HEK293 (cell line): ENCODE results near the gene MBD4.

Experiments used
- AEBP2 ChIP-seq: fragments of 450-650 bp; formaldehyde crosslinking; IDR thresholded peaks from 2 replicates; pipeline ENCODE4 v1.5.1; 2016; ENCODE audit warnings: missing biosample characterization, missing genetic modification characterization, borderline replicate concordance
- FEZF1 ChIP-seq: fragments of 450-650 bp; formaldehyde crosslinking; IDR thresholded peaks from 2 replicates; pipeline ENCODE4 v1.5.1; 2016; ENCODE audit warnings: missing biosample characterization, missing genetic modification characterization
- KLF9 ChIP-seq: fragments of 450-650 bp; formaldehyde crosslinking; IDR thresholded peaks from 2 replicates; pipeline ENCODE4 v1.5.1; 2016; ENCODE audit warnings: missing biosample characterization, missing genetic modification characterization, low read depth
- TCF7L2 ChIP-seq: IDR thresholded peaks from 2 replicates; pipeline ENCODE4 v1.6.1; 2011; ENCODE audit warnings: low read depth, mild to moderate bottlenecking, inconsistent platforms, low read length, moderate library complexity, borderline replicate concordance
- ZNF140 ChIP-seq: fragments of 450-650 bp; formaldehyde crosslinking; IDR thresholded peaks from 2 replicates; pipeline ENCODE4 v1.5.1; 2016; ENCODE audit warnings: missing biosample characterization, missing genetic modification characterization
- ZNF292 ChIP-seq: fragments of 450-650 bp; formaldehyde crosslinking; IDR thresholded peaks from 2 replicates; pipeline ENCODE4 v1.5.1; 2016; ENCODE audit warnings: low read depth, missing biosample characterization, missing genetic modification characterization, borderline replicate concordance
- ZNF391 ChIP-seq: fragments of 450-650 bp; formaldehyde crosslinking; IDR thresholded peaks from 2 replicates; pipeline ENCODE4 v1.5.1; 2016; ENCODE audit warnings: low read depth, missing biosample characterization, missing genetic modification characterization, borderline replicate concordance
- ZNF398 ChIP-seq: fragments of 450-650 bp; formaldehyde crosslinking; IDR thresholded peaks from 2 replicates; pipeline ENCODE4 v1.5.1; 2017; ENCODE audit warnings: missing biosample characterization, missing genetic modification characterization
- ZNF404 ChIP-seq: fragments of 450-650 bp; formaldehyde crosslinking; IDR thresholded peaks from 2 replicates; pipeline ENCODE4 v1.5.1; 2017; ENCODE audit warnings: missing biosample characterization, missing genetic modification characterization
- ZNF423 ChIP-seq: fragments of 450-650 bp; formaldehyde crosslinking; IDR thresholded peaks from 2 replicates; pipeline ENCODE4 v1.5.1; 2016; ENCODE audit warnings: missing biosample characterization, missing genetic modification characterization
- ZNF48 ChIP-seq: fragments of 450-650 bp; formaldehyde crosslinking; IDR thresholded peaks from 2 replicates; pipeline ENCODE4 v1.5.1; 2016; ENCODE audit warnings: missing biosample characterization, missing genetic modification characterization
- ZNF549 ChIP-seq: fragments of 450-650 bp; IDR thresholded peaks from 2 replicates; pipeline ENCODE4 v1.5.1; 2018; ENCODE audit warnings: missing biosample characterization, missing genetic modification characterization, mild to moderate bottlenecking, inconsistent platforms, moderate library complexity
- ZNF558 ChIP-seq: fragments of 450-650 bp; formaldehyde crosslinking; IDR thresholded peaks from 2 replicates; pipeline ENCODE4 v1.5.1; 2016; ENCODE audit warnings: missing biosample characterization, missing genetic modification characterization
- ZNF629 ChIP-seq: fragments of 450-650 bp; formaldehyde crosslinking; IDR thresholded peaks from 2 replicates; pipeline ENCODE4 v1.5.1; 2017; ENCODE audit warnings: missing biosample characterization, missing genetic modification characterization
- ZNF660 ChIP-seq: fragments of 450-650 bp; IDR thresholded peaks from 2 replicates; pipeline ENCODE4 v1.5.1; 2018; ENCODE audit warnings: missing biosample characterization, mild to moderate bottlenecking, missing genetic modification characterization
- ZNF670 ChIP-seq: fragments of 450-650 bp; formaldehyde crosslinking; IDR thresholded peaks from 2 replicates; pipeline ENCODE4 v1.5.1; 2016; ENCODE audit warnings: missing biosample characterization, missing genetic modification characterization, low read depth
- ZNF76 ChIP-seq: fragments of 450-650 bp; formaldehyde crosslinking; IDR thresholded peaks from 2 replicates; pipeline ENCODE4; 2016; ENCODE audit warnings: low read depth, missing biosample characterization, missing genetic modification characterization, borderline replicate concordance
- ZNF776 ChIP-seq: fragments of 450-650 bp; formaldehyde crosslinking; IDR thresholded peaks from 2 replicates; pipeline ENCODE4 v1.5.0; 2017; ENCODE audit warnings: missing biosample characterization, missing genetic modification characterization, borderline replicate concordance
- ZSCAN16 ChIP-seq: fragments of 450-650 bp; formaldehyde crosslinking; IDR thresholded peaks from 2 replicates; pipeline ENCODE4 v1.5.1; 2016; ENCODE audit warnings: missing biosample characterization, missing genetic modification characterization
- TF ChIP-seq, protein P1 (sequence below): fragments of 450-650 bp; formaldehyde crosslinking; IDR thresholded peaks from 2 replicates; pipeline ENCODE4; 2016; ENCODE audit warnings: missing biosample characterization, missing genetic modification characterization
- TF ChIP-seq, protein P2 (sequence below): fragments of 450-650 bp; formaldehyde crosslinking; IDR thresholded peaks from 2 replicates; pipeline ENCODE4 v1.5.1; 2017; ENCODE audit warnings: missing biosample characterization, mild to moderate bottlenecking, missing genetic modification characterization, moderate library complexity
- TF ChIP-seq, protein P3 (sequence below): fragments of 450-650 bp; formaldehyde crosslinking; IDR thresholded peaks from 2 replicates; pipeline ENCODE4 v1.5.1; 2017; ENCODE audit warnings: missing biosample characterization, missing genetic modification characterization
- TF ChIP-seq, protein P4 (sequence below): fragments of 450-650 bp; formaldehyde crosslinking; conservative IDR thresholded peaks from 2 replicates; pipeline ENCODE4 v1.5.1; 2016; ENCODE audit warnings: low read depth, missing biosample characterization, missing genetic modification characterization

MBD4 gene

DNA sequence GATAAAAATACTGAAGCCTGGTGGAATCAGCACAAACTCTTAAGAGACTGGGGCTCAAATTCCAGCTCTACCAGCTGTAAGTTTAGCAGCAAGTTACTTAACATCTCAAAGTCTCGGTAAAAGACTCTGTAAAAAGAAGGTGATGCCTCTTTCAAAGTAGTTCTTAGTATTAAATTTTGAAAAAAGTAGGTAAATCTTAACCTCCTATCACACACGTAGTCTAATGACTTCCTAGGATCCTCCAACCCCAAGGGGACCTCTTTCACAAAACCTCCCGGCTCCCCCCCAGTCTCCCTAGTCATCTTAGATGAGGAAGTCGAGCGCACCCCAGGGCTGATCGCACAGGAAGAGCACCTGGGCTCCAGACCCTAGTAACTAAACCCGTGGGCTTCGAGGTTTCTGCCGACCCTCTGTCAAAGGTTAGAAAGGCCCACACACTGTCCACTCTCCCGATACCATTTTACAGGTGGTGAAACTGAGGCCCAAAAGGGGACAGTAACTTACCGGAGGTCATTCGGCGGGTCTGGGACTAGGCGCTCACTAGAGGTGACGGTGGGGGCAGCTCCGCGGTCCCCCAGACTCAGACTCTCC is 427 bp downstream of the MBD4 start (continued):
- TF ChIP-seq ZNF423 (tag by site-specific recombination) (no peak), ZNF660 (tag by site-specific recombination) (no peak), ZNF48 (tag by site-specific recombination) (no peak), ZNF404 (tag by site-specific recombination) (no peak), KLF9 (tag by site-specific recombination) (no peak), ZSCAN16 (tag by site-specific recombination) (no peak), AEBP2 (no peak), ZNF140 (tag by site-specific recombination) (no peak), ZNF776 (no peak), ZNF629 (tag by site-specific recombination) (peak; percentile 23; the same call in 1 of the 2 replicates), ZNF670 (no peak), ZNF292 (no peak), FEZF1 (tag by site-specific recombination) (no peak), ZNF549 (tag by site-specific recombination) (no peak), TCF7L2 (no peak), ZNF398 (tag by site-specific recombination) (no peak), ZNF76 (tag by site-specific recombination) (no peak), ZNF558 (no peak), ZNF391 (0 out of 2 replicates have a peak, but pooled peaks have one; percentile 36)
- TF ChIP-seq, protein P1, sequence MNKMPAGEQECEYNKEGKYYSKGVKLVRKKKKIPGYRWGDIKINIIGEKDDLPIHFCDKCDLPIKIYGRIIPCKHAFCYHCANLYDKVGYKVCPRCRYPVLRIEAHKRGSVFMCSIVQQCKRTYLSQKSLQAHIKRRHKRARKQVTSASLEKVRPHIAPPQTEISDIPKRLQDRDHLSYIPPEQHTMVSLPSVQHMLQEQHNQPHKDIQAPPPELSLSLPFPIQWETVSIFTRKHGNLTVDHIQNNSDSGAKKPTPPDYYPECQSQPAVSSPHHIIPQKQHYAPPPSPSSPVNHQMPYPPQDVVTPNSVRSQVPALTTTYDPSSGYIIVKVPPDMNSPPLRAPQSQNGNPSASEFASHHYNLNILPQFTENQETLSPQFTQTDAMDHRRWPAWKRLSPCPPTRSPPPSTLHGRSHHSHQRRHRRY: no peak
- TF ChIP-seq, protein P2, sequence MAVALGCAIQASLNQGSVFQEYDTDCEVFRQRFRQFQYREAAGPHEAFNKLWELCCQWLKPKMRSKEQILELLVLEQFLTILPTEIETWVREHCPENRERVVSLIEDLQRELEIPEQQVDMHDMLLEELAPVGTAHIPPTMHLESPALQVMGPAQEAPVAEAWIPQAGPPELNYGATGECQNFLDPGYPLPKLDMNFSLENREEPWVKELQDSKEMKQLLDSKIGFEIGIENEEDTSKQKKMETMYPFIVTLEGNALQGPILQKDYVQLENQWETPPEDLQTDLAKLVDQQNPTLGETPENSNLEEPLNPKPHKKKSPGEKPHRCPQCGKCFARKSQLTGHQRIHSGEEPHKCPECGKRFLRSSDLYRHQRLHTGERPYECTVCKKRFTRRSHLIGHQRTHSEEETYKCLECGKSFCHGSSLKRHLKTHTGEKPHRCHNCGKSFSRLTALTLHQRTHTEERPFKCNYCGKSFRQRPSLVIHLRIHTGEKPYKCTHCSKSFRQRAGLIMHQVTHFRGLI (tag by site-specific recombination): 0 out of 2 replicates have a peak, but pooled peaks have one; percentile 33
- TF ChIP-seq, protein P3, sequence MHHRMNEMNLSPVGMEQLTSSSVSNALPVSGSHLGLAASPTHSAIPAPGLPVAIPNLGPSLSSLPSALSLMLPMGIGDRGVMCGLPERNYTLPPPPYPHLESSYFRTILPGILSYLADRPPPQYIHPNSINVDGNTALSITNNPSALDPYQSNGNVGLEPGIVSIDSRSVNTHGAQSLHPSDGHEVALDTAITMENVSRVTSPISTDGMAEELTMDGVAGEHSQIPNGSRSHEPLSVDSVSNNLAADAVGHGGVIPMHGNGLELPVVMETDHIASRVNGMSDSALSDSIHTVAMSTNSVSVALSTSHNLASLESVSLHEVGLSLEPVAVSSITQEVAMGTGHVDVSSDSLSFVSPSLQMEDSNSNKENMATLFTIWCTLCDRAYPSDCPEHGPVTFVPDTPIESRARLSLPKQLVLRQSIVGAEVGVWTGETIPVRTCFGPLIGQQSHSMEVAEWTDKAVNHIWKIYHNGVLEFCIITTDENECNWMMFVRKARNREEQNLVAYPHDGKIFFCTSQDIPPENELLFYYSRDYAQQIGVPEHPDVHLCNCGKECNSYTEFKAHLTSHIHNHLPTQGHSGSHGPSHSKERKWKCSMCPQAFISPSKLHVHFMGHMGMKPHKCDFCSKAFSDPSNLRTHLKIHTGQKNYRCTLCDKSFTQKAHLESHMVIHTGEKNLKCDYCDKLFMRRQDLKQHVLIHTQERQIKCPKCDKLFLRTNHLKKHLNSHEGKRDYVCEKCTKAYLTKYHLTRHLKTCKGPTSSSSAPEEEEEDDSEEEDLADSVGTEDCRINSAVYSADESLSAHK: no peak
- TF ChIP-seq, protein P4, sequence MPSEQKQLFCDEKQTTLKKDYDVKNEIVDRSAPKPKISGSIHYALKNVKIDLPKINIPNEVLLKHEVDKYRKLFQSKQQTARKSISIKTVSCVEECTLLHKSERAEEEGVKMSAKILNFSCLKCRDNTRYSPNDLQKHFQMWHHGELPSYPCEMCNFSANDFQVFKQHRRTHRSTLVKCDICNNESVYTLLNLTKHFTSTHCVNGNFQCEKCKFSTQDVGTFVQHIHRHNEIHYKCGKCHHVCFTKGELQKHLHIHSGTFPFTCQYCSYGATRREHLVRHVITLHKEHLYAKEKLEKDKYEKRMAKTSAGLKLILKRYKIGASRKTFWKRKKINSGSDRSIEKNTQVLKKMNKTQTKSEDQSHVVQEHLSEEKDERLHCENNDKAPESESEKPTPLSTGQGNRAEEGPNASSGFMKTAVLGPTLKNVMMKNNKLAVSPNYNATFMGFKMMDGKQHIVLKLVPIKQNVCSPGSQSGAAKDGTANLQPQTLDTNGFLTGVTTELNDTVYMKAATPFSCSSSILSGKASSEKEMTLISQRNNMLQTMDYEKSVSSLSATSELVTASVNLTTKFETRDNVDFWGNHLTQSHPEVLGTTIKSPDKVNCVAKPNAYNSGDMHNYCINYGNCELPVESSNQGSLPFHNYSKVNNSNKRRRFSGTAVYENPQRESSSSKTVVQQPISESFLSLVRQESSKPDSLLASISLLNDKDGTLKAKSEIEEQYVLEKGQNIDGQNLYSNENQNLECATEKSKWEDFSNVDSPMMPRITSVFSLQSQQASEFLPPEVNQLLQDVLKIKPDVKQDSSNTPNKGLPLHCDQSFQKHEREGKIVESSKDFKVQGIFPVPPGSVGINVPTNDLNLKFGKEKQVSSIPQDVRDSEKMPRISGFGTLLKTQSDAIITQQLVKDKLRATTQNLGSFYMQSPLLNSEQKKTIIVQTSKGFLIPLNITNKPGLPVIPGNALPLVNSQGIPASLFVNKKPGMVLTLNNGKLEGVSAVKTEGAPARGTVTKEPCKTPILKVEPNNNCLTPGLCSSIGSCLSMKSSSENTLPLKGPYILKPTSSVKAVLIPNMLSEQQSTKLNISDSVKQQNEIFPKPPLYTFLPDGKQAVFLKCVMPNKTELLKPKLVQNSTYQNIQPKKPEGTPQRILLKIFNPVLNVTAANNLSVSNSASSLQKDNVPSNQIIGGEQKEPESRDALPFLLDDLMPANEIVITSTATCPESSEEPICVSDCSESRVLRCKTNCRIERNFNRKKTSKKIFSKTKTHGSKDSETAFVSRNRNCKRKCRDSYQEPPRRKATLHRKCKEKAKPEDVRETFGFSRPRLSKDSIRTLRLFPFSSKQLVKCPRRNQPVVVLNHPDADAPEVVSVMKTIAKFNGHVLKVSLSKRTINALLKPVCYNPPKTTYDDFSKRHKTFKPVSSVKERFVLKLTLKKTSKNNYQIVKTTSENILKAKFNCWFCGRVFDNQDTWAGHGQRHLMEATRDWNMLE (tag by site-specific recombination): no peak
